Measurements from ENCODE around the gene RPS23.

RPS23 gene

DNA sequence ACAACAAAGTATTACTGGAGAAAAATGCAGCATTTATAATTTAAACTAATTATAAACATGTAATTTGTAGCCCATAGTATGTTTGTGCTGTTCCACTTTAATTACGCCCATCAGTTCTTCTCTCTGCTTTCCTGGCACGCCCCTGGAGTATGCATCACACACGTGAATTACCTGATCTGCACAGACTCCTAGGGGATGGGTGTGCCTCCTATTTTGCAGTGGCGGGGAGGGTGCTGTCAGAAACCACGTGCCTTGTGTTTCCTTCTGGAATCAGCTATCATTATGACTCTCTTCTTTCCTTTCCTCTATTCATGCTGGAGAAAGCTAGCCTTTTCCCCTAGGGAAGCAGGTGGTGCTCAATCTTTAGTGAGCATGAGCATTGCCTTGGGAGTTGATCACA lies 43.3 kb downstream of the RPS23 start:
- DNase-seq: no peak

GRCh38 chr5:82225525-82226172 lies 52.5 kb downstream of the RPS23 start:
- DNase-seq: peak; percentile 62

All from right hindlimb (tissue), 1 donor.